IMR-90 (cell line): ENCODE data around the gene KAZALD1. TPM values are rescaled to one million over a fixed set of nuclear protein-coding genes. Genes with fewer than 3 reads are reported as not detected.

ENCODE experiments used
- ATAC-seq: fragments of 200-7000 bp; cut with Tn5 transposase; 2 replicates; pipeline ENCODE4 v1.9.1; 2020; ENCODE audit warnings: low read depth, mild to moderate bottlenecking, moderate library complexity
- BruUV-seq: library from RNA; stranded (reverse); fragments of 400-500 nt; replicated peaks from 2 replicates; lab custom pipeline; 2021; lab: Mats Ljungman, UMichigan
- CTCF ChIA-PET: fragments of 300-600 bp; formaldehyde crosslinking; extraction: SDS; loops from one replicate; lab custom pipeline; 2021; ENCODE audit warnings: antibody characterized with exemption; lab: Yijun Ruan, JAX
- POLR2A ChIA-PET: fragments of 300-600 bp; sonication (Branson Sonifier 250); formaldehyde crosslinking; loops from one replicate; lab custom pipeline; 2022; ENCODE audit warnings: antibody characterized with exemption; ENCODE audit not compliant: unreplicated experiment; lab: Charles Lee
- DNase-seq: peaks from one replicate; pipeline ENCODE4 v3.0.0; 2013
- H2AFZ ChIP-seq: replicated peaks from 2 replicates; pipeline ENCODE3; 2013; ENCODE audit warnings: low read length, mild to moderate bottlenecking; ENCODE audit not compliant: poor library complexity
- H2AK5ac ChIP-seq: 2 replicates; pipeline ENCODE4 v1.6.1; 2013; ENCODE audit warnings: low read depth, low read length, inconsistent platforms
- H2AK9ac ChIP-seq: replicated peaks from 2 replicates; pipeline ENCODE3; 2013; ENCODE audit warnings: mild to moderate bottlenecking, low read depth, low read length, moderate library complexity; ENCODE audit not compliant: poor library complexity
- H2BK120ac ChIP-seq: 2 replicates; pipeline ENCODE4 v1.6.1; 2013; ENCODE audit warnings: low read depth, low read length, inconsistent platforms
- H2BK15ac ChIP-seq: 3 replicates; pipeline ENCODE4 v1.6.1; 2013; ENCODE audit warnings: low read depth, low read length, inconsistent platforms
- H2BK20ac ChIP-seq: 2 replicates; pipeline ENCODE4 v1.6.1; 2013; ENCODE audit warnings: low read depth, mild to moderate bottlenecking, inconsistent platforms, low read length, moderate library complexity
- H2BK5ac ChIP-seq: 2 replicates; pipeline ENCODE4 v1.6.1; 2013; ENCODE audit warnings: mild to moderate bottlenecking, low read depth, low read length, inconsistent platforms; ENCODE audit not compliant: poor library complexity, severe bottlenecking
- H3K14ac ChIP-seq: replicated peaks from 2 replicates; pipeline ENCODE4 v1.6.1; 2013; ENCODE audit warnings: low read depth, low read length, inconsistent platforms
- H3K18ac ChIP-seq: 2 replicates; pipeline ENCODE4 v1.6.1; 2013; ENCODE audit warnings: low read depth, low read length, control low read depth
- H3K23ac ChIP-seq: 2 replicates; pipeline ENCODE4 v1.6.1; 2013; ENCODE audit warnings: low read depth, low read length, inconsistent platforms
- H3K27ac ChIP-seq: 2 replicates; pipeline ENCODE4 v1.5.1; 2013; ENCODE audit warnings: mild to moderate bottlenecking, control low read depth, low read length; ENCODE audit not compliant: insufficient read depth
- H3K27me3 ChIP-seq: 2 replicates; pipeline ENCODE4 v1.6.1; 2013; ENCODE audit warnings: low read length; ENCODE audit not compliant: control insufficient read depth, insufficient read depth
- H3K36me3 ChIP-seq: 2 replicates; pipeline ENCODE4 v1.6.1; 2013; ENCODE audit warnings: low read length, mixed read lengths; ENCODE audit not compliant: control insufficient read depth, insufficient read depth
- H3K4ac ChIP-seq: 2 replicates; pipeline ENCODE4 v1.6.1; 2013; ENCODE audit warnings: low read depth, low read length, inconsistent platforms
- H3K4me1 ChIP-seq: 2 replicates; pipeline ENCODE4 v1.6.1; 2013; ENCODE audit warnings: low read length, mixed read lengths; ENCODE audit not compliant: control insufficient read depth, insufficient read depth
- H3K4me2 ChIP-seq: 2 replicates; pipeline ENCODE4 v1.6.1; 2013; ENCODE audit warnings: low read depth, mild to moderate bottlenecking, control low read depth, low read length, moderate library complexity
- H3K4me3 ChIP-seq: 2 replicates; pipeline ENCODE4 v1.5.1; 2013; ENCODE audit warnings: low read depth, mild to moderate bottlenecking, control low read depth, low read length, moderate library complexity; ENCODE audit not compliant: insufficient read depth
- H3K56ac ChIP-seq: 2 replicates; pipeline ENCODE4 v1.6.1; 2013; ENCODE audit warnings: low read length, inconsistent platforms; ENCODE audit not compliant: insufficient read depth; ENCODE audit errors: extremely low read depth
- H3K79me1 ChIP-seq, 2 experiments: 2 replicates each; pipeline ENCODE4 v1.6.1; 2013; ENCODE audit warnings: low read length in 2 of 2, inconsistent platforms in 1 of 2, low read depth in 1 of 2
- H3K9ac ChIP-seq: 2 replicates; pipeline ENCODE4 v1.6.1; 2013; ENCODE audit warnings: low read depth, low read length, control low read depth
- H3K9me1 ChIP-seq: 2 replicates; pipeline ENCODE4 v1.6.1; 2013; ENCODE audit warnings: low read length, inconsistent platforms; ENCODE audit not compliant: insufficient read depth
- H3K9me3 ChIP-seq: 2 replicates; pipeline ENCODE4 v1.6.1; 2013; ENCODE audit warnings: low read length; ENCODE audit not compliant: control insufficient read depth, insufficient read depth
- H4K20me1 ChIP-seq: 2 replicates; pipeline ENCODE4 v1.6.1; 2013; ENCODE audit warnings: low read length, inconsistent platforms; ENCODE audit not compliant: insufficient read depth
- H4K5ac ChIP-seq: 2 replicates; pipeline ENCODE4 v1.6.1; 2013; ENCODE audit warnings: mild to moderate bottlenecking, low read depth, low read length, control low read depth
- H4K8ac ChIP-seq, 2 experiments: 2 replicates each; pipeline ENCODE4 v1.6.1; 2013; ENCODE audit warnings: low read depth in 2 of 2, low read length in 2 of 2, control low read depth in 1 of 2, inconsistent platforms in 1 of 2
- H4K91ac ChIP-seq: 2 replicates; pipeline ENCODE4 v1.6.1; 2013; ENCODE audit warnings: low read depth, low read length, inconsistent platforms; ENCODE audit not compliant: insufficient read depth
- FOS ChIP-seq: fragments of 150-350 bp; IDR thresholded peaks from 2 replicates; pipeline ENCODE4 v1.6.1; 2016; ENCODE audit warnings: low read depth, low read length
- MAZ ChIP-seq: IDR thresholded peaks from 2 replicates; pipeline ENCODE4 v1.6.1; 2012; ENCODE audit warnings: low read depth, mild to moderate bottlenecking, low read length, improper control_type of control experiment, moderate library complexity, borderline replicate concordance
- WGBS, 2 experiments: methylation state at CpG; one replicate each; pipeline versions ENCODE4 v1.1.5 to v1.1.7; 2013; ENCODE audit warnings: missing lambda C conversion rate in 2 of 2; ENCODE audit not compliant: insufficient read length in 1 of 2; ENCODE audit errors: extremely low coverage in 2 of 2; 5-methylcytosine and 5-hydroxymethylcytosine counted together
- dilution Hi-C: fragments of 300-500 bp; cut with HindIII; formaldehyde crosslinking; loops from one replicate; pipeline ENCODE4 v1.14.3; 2018; ENCODE audit warnings: low sequenced_read_pairs; ENCODE audit not compliant: unreplicated experiment
- in situ Hi-C: fragments of 300-500 bp; cut with MboI; formaldehyde crosslinking; loops from 3 replicates; pipeline ENCODE4 v1.14.3; 2019; ENCODE audit warnings: low sequenced_read_pairs, inconsistent platforms, mixed read lengths
- intact Hi-C: fragments of 100-400 bp; cut with micrococcal nuclease; formaldehyde crosslinking; loops from 2 replicates; pipeline ENCODE4 v1.10.0; 2022
- polyA plus RNA-seq, 3 experiments: library from polyadenylated mRNA; depleted of rRNA; stranded (reverse); fragments of >200 nt; gene quantifications; 2 replicates each; pipeline ENCODE4 v1.2.3, GENCODE V29; 2012; ENCODE audit warnings: low replicate concordance in 1 of 3
- total RNA-seq: library from RNA; depleted of rRNA; stranded (reverse); fragments of >200 nt; gene quantifications from 2 replicates; pipeline ENCODE4 v1.2.3, GENCODE V29; 2012

Gene KAZALD1
- total and polyA plus RNA-seq, 2 of the 4 experiments (the other 2 are of a cell fraction), result 9.1 to 18.6 TPM

DNA sequence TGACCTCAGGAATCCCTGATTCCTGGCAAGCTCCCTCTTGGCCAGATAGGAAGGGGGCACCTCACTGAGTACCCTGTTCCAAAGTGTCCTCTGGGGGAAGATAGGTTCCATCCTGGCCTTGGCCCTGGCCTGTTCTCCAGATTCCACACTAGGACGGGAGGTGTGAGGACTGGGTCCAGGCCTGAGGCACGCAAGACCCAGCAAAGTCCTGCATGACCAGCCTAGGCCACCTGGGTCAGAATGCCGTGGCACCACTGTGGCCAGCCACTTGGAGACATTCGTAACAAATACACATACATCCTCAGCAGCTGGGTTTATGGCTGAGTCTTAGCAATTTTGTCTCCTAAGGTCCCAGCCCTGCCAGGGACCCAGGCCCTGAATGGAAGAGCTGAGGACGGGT lies 46.0 kb downstream of the KAZALD1 start:
- ATAC-seq (no peak), DNase-seq (no peak)
- no peak overlapping the region for H2BK20ac ChIP-seq
- no peak overlapping the region for H3K4ac ChIP-seq
- no peak overlapping the region for H3K27ac ChIP-seq
- H2AFZ ChIP-seq, result peak overlapping the region; percentile 5
- H4K8ac ChIP-seq, result no peak overlapping the region
- no peak overlapping the region for H3K4me2 ChIP-seq
- H3K79me1 ChIP-seq, result no peaks in the 10 kb centered on the region
- H2AK5ac ChIP-seq, result no peak overlapping the region
- H4K20me1 ChIP-seq, result no peaks in the 10 kb centered on the region
- in situ Hi-C loops, result no loop called here
- no peak overlapping the region for H3K14ac ChIP-seq
- no peak overlapping the region for H3K56ac ChIP-seq
- no peak overlapping the region for H4K91ac ChIP-seq
- H3K4me1 ChIP-seq, result no peaks in the 10 kb centered on the region
- no peak overlapping the region for H3K23ac ChIP-seq
- H2BK15ac ChIP-seq, result no peak overlapping the region
- no peak overlapping the region for H2AK9ac ChIP-seq
- intact Hi-C loops, result no loop called here
- H2BK5ac ChIP-seq, result no peak overlapping the region
- H3K18ac ChIP-seq, result no peak overlapping the region
- H3K4me3 ChIP-seq, result no peak overlapping the region
- no peak overlapping the region for H4K5ac ChIP-seq
- BruUV-seq, result no TSS peak
- dilution Hi-C loops, result no loop called here
- no peaks in the 10 kb centered on the region for H3K9me3 ChIP-seq
- no peaks in the 10 kb centered on the region for H3K36me3 ChIP-seq
- TF ChIP-seq FOS (no peak), MAZ (no peak)
- no peak overlapping the region for H2BK120ac ChIP-seq
- H3K9ac ChIP-seq, result no peak overlapping the region
- POLR2A ChIA-PET, result no interaction called here
- H3K27me3 ChIP-seq, result peaks cover 66% of the 10 kb centered on the region
- 33% methylated on average over 1 of the region's 5 CpGs; no CpG with 5 or more reads in 1 of the 2 experiments for WGBS, 2 experiments
- CTCF ChIA-PET, result no interaction called here
- H3K9me1 ChIP-seq, result no peaks in the 10 kb centered on the region
